ENCODE data around the gene MRPL4. TPM values are rescaled to one million over a fixed set of nuclear protein-coding genes. Genes with fewer than 3 reads are reported as not detected.

Gene MRPL4
- total and polyA plus RNA-seq, 2 experiments from 2014 or later = 92.0 to 171 TPM

DNA sequence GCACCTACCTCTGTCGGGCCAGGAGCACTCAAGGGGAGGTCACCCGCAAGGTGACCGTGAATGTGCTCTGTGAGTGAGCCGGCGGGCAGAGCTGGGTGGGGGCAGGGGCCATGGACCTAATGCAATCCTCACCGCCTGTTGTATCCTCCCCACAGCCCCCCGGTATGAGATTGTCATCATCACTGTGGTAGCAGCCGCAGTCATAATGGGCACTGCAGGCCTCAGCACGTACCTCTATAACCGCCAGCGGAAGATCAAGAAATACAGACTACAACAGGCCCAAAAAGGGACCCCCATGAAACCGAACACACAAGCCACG is 32.9 kb downstream of the MRPL4 start:
- TF ChIP-seq NANOG (IDR thresholded peaks at IDR 0.05; ENCODE audit: borderline replicate concordance) (no peak), CREB1 (CRISPR knock-in tag; IDR thresholded peaks at IDR 0.05; ENCODE audit: low read depth) (no peak), POLR2AphosphoS5 (IDR thresholded peaks at IDR 0.05; ENCODE audit: low read depth) (no peak), EZH2phosphoT487 (IDR thresholded peaks at IDR 0.05; ENCODE audit: unreplicated experiment) (no peak), JUNB (IDR thresholded peaks at IDR 0.05; ENCODE audit: unreplicated experiment) (no peak), STAT1 (IDR thresholded peaks at IDR 0.05; ENCODE audit: unreplicated experiment) (no peak), EZH2 (IDR thresholded peaks at IDR 0.05; ENCODE audit: low read depth, unreplicated experiment) (no peak), ZNF114 (CRISPR knock-in tag; IDR thresholded peaks at IDR 0.05) (no peak), ZNF331 (CRISPR knock-in tag; IDR thresholded peaks at IDR 0.05; ENCODE audit: low read depth) (no peak)
- TF ChIP-seq, protein P1, sequence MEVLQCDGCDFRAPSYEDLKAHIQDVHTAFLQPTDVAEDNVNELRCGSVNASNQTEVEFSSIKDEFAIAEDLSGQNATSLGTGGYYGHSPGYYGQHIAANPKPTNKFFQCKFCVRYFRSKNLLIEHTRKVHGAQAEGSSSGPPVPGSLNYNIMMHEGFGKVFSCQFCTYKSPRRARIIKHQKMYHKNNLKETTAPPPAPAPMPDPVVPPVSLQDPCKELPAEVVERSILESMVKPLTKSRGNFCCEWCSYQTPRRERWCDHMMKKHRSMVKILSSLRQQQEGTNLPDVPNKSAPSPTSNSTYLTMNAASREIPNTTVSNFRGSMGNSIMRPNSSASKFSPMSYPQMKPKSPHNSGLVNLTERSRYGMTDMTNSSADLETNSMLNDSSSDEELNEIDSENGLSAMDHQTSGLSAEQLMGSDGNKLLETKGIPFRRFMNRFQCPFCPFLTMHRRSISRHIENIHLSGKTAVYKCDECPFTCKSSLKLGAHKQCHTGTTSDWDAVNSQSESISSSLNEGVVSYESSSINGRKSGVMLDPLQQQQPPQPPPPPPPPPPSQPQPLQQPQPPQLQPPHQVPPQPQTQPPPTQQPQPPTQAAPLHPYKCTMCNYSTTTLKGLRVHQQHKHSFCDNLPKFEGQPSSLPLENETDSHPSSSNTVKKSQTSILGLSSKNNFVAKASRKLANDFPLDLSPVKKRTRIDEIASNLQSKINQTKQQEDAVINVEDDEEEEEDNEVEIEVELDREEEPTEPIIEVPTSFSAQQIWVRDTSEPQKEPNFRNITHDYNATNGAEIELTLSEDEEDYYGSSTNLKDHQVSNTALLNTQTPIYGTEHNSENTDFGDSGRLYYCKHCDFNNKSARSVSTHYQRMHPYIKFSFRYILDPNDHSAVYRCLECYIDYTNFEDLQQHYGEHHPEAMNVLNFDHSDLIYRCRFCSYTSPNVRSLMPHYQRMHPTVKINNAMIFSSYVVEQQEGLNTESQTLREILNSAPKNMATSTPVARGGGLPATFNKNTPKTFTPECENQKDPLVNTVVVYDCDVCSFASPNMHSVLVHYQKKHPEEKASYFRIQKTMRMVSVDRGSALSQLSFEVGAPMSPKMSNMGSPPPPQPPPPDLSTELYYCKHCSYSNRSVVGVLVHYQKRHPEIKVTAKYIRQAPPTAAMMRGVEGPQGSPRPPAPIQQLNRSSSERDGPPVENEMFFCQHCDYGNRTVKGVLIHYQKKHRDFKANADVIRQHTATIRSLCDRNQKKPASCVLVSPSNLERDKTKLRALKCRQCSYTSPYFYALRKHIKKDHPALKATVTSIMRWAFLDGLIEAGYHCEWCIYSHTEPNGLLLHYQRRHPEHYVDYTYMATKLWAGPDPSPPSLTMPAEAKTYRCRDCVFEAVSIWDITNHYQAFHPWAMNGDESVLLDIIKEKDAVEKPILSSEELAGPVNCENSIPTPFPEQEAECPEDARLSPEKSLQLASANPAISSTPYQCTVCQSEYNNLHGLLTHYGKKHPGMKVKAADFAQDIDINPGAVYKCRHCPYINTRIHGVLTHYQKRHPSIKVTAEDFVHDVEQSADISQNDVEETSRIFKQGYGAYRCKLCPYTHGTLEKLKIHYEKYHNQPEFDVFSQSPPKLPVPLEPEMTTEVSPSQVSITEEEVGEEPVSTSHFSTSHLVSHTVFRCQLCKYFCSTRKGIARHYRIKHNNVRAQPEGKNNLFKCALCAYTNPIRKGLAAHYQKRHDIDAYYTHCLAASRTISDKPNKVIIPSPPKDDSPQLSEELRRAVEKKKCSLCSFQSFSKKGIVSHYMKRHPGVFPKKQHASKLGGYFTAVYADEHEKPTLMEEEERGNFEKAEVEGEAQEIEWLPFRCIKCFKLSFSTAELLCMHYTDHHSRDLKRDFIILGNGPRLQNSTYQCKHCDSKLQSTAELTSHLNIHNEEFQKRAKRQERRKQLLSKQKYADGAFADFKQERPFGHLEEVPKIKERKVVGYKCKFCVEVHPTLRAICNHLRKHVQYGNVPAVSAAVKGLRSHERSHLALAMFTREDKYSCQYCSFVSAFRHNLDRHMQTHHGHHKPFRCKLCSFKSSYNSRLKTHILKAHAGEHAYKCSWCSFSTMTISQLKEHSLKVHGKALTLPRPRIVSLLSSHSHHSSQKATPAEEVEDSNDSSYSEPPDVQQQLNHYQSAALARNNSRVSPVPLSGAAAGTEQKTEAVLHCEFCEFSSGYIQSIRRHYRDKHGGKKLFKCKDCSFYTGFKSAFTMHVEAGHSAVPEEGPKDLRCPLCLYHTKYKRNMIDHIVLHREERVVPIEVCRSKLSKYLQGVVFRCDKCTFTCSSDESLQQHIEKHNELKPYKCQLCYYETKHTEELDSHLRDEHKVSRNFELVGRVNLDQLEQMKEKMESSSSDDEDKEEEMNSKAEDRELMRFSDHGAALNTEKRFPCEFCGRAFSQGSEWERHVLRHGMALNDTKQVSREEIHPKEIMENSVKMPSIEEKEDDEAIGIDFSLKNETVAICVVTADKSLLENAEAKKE (CRISPR knock-in tag; IDR thresholded peaks at IDR 0.05) = no peak
- TF ChIP-seq, protein P2, sequence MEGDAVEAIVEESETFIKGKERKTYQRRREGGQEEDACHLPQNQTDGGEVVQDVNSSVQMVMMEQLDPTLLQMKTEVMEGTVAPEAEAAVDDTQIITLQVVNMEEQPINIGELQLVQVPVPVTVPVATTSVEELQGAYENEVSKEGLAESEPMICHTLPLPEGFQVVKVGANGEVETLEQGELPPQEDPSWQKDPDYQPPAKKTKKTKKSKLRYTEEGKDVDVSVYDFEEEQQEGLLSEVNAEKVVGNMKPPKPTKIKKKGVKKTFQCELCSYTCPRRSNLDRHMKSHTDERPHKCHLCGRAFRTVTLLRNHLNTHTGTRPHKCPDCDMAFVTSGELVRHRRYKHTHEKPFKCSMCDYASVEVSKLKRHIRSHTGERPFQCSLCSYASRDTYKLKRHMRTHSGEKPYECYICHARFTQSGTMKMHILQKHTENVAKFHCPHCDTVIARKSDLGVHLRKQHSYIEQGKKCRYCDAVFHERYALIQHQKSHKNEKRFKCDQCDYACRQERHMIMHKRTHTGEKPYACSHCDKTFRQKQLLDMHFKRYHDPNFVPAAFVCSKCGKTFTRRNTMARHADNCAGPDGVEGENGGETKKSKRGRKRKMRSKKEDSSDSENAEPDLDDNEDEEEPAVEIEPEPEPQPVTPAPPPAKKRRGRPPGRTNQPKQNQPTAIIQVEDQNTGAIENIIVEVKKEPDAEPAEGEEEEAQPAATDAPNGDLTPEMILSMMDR (conservative IDR thresholded peaks at IDR 0.05; ENCODE audit: low read depth in 2 of 2) = no peak
- TF ChIP-seq, protein P3, sequence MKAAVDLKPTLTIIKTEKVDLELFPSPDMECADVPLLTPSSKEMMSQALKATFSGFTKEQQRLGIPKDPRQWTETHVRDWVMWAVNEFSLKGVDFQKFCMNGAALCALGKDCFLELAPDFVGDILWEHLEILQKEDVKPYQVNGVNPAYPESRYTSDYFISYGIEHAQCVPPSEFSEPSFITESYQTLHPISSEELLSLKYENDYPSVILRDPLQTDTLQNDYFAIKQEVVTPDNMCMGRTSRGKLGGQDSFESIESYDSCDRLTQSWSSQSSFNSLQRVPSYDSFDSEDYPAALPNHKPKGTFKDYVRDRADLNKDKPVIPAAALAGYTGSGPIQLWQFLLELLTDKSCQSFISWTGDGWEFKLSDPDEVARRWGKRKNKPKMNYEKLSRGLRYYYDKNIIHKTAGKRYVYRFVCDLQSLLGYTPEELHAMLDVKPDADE (IDR thresholded peaks at IDR 0.05) = no peak
- TF ChIP-seq, protein P4, sequence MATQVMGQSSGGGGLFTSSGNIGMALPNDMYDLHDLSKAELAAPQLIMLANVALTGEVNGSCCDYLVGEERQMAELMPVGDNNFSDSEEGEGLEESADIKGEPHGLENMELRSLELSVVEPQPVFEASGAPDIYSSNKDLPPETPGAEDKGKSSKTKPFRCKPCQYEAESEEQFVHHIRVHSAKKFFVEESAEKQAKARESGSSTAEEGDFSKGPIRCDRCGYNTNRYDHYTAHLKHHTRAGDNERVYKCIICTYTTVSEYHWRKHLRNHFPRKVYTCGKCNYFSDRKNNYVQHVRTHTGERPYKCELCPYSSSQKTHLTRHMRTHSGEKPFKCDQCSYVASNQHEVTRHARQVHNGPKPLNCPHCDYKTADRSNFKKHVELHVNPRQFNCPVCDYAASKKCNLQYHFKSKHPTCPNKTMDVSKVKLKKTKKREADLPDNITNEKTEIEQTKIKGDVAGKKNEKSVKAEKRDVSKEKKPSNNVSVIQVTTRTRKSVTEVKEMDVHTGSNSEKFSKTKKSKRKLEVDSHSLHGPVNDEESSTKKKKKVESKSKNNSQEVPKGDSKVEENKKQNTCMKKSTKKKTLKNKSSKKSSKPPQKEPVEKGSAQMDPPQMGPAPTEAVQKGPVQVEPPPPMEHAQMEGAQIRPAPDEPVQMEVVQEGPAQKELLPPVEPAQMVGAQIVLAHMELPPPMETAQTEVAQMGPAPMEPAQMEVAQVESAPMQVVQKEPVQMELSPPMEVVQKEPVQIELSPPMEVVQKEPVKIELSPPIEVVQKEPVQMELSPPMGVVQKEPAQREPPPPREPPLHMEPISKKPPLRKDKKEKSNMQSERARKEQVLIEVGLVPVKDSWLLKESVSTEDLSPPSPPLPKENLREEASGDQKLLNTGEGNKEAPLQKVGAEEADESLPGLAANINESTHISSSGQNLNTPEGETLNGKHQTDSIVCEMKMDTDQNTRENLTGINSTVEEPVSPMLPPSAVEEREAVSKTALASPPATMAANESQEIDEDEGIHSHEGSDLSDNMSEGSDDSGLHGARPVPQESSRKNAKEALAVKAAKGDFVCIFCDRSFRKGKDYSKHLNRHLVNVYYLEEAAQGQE (IDR thresholded peaks at IDR 0.05; ENCODE audit: unreplicated experiment) = no peak
- H3K79me2 ChIP-seq (replicated peaks; ENCODE audit: insufficient read depth) = no peaks in the 10 kb centered on the region
- H3K27ac Mint-ChIP-seq = no peak overlapping the region
- no peak overlapping the region for H3K4me2 ChIP-seq
- H3K4me3 Mint-ChIP-seq = no peak overlapping the region
- H3K9me2 ChIP-seq (ENCODE audit: insufficient read depth) = no peaks in the 10 kb centered on the region
- no peaks in the 10 kb centered on the region for H3K36me3 ChIP-seq (ENCODE audit: insufficient read depth)
- no peak overlapping the region for H3K27ac ChIP-seq (ENCODE audit: low read depth)
- H3K27me3 ChIP-seq (ENCODE audit: insufficient read depth) = peaks cover 41% of the 10 kb centered on the region
- ATAC-seq (no peak), DNase-seq (ENCODE audit: low spot score) (no peak)
- no peak overlapping the region for H3K4me3 ChIP-seq
- H4K20me1 ChIP-seq (replicated peaks; ENCODE audit: insufficient read depth) = no peaks in the 10 kb centered on the region; the same call in none of the 2 replicates
- peaks cover 39% of the 10 kb centered on the region for H3K27me3 Mint-ChIP-seq (ENCODE audit: insufficient read depth, low read depth, poor library complexity)
- H3F3A ChIP-seq (replicated peaks; ENCODE audit: low read depth) = peaks cover 7% of the 10 kb centered on the region; the same call in 1 of the 2 replicates
- peaks cover 8% of the 10 kb centered on the region; the same call in 2 of the 3 replicates for H3K36me3 Mint-ChIP-seq (ENCODE audit: low read depth)
- H3K4me1 ChIP-seq (ENCODE audit: insufficient read depth) = peaks cover 11% of the 10 kb centered on the region; the same call in 1 of the 2 replicates
- peaks cover 3% of the 10 kb centered on the region; the same call in 1 of the 3 replicates for H3K9me3 Mint-ChIP-seq
- no peak overlapping the region for H2AFZ ChIP-seq
- H3K4me1 Mint-ChIP-seq = peaks cover 17% of the 10 kb centered on the region; the same call in 2 of the 3 replicates
